NK-92 (cell line): ENCODE results near the gene LRRFIP1.
"Not testable (repeated sequence)": the region's sequence is repeated elsewhere in the genome, so short reads cannot be mapped to it uniquely, and the experiment has no call there.

Experiments
- DNase-seq: peaks from one replicate; lab custom pipeline; 2025; ENCODE audit not compliant: unreplicated experiment; lab: John Stamatoyannopoulos, UW

Gene LRRFIP1

GRCh38 chr2:237596520-237597195 is 30.7 kb upstream of the LRRFIP1 start:
- no peak for DNase-seq

GRCh38 chr2:237597196-237598145 is 29.9 kb upstream of the LRRFIP1 start:
- DNase-seq: no peak

GRCh38 chr2:237598468-237599208 is 28.7 kb upstream of the LRRFIP1 start:
- DNase-seq: no peak

GRCh38 chr2:237599465-237600110 is 27.8 kb upstream of the LRRFIP1 start:
- no peak for DNase-seq

GRCh38 chr2:237600205-237600846 is 27.1 kb upstream of the LRRFIP1 start:
- no peak for DNase-seq

- no peak for DNase-seq
Observed at GRCh38 chr2:237601453-237602116, 25.8 kb upstream of the LRRFIP1 start.

GRCh38 chr2:237602409-237602808 is 25.0 kb upstream of the LRRFIP1 start:
- no peak for DNase-seq

- no peak for DNase-seq
Observed at GRCh38 chr2:237603049-237603717, 24.2 kb upstream of the LRRFIP1 start.

GRCh38 chr2:237603718-237604362 is 23.5 kb upstream of the LRRFIP1 start:
- no peak for DNase-seq

GRCh38 chr2:237604391-237604790 is 23.0 kb upstream of the LRRFIP1 start:
- DNase-seq: no peak

- DNase-seq: no peak
Observed at GRCh38 chr2:237604960-237605359, 22.4 kb upstream of the LRRFIP1 start.

- DNase-seq: not testable (repeated sequence)
Observed at GRCh38 chr2:237606522-237606921, 20.9 kb upstream of the LRRFIP1 start.

- DNase-seq: no peak
Observed at GRCh38 chr2:237612527-237613357, 14.6 kb upstream of the LRRFIP1 start.

- no peak for DNase-seq
Observed at GRCh38 chr2:237613679-237614078, 13.7 kb upstream of the LRRFIP1 start.

- no peak for DNase-seq
Observed at GRCh38 chr2:237614151-237614720, 13.2 kb upstream of the LRRFIP1 start.

- no peak for DNase-seq
Observed at GRCh38 chr2:237615631-237616249, 11.6 kb upstream of the LRRFIP1 start.

- DNase-seq: no peak
Observed at GRCh38 chr2:237616373-237616733, 11.0 kb upstream of the LRRFIP1 start.
